Measurements from ENCODE around the gene FBXL16. TPM values are rescaled to one million over a fixed set of nuclear protein-coding genes. Genes with fewer than 3 reads are reported as not detected.

The FBXL16 gene
- total RNA-seq, 3 donors from 2014 or later = 2.6 to 4.2 TPM; not detected in 1

GRCh38 chr16:679814-680624, 25.6 kb downstream of the FBXL16 start, which contains the start of gene STUB1:
STUB1 (plus strand) TSS chr16:680410; CDS start chr16:680526, 116 bp downstream.
- peak; percentile 76 to 88 for DNase-seq (ENCODE audit: low spot score in 2 of 2)
- Histone ChIP-seq H3K27ac (peak within 1 kb of the TSS; percentile 80 to 96), H3K36me3 (no peaks in the 10 kb centered on the region), H3K4me1 (peaks cover 15 to 35% of the 10 kb centered on the region in 2 donors), H3K9me3 (no peaks in the 10 kb centered on the region), H3K4me3 (peak within 1 kb of the TSS; percentile 72 to 90 (median 86)), H3K27me3 (no peaks in the 10 kb centered on the region)
- intact Hi-C loops (cut with DNase I; ENCODE audit: low total_unique reads) = no loop called here
- TF ChIP-seq POLR2AphosphoS5 (IDR thresholded peaks at IDR 0.05) = peak in 2 of 3 donors; percentile 50 to 54
- TF ChIP-seq CTCF (IDR thresholded peaks at IDR 0.05) = no peak
- no peak for TF ChIP-seq POLR2A (IDR thresholded peaks at IDR 0.05)

- Histone ChIP-seq H3K27ac (peak overlapping the region; percentile 80 to 96), H3K9me3 (no peaks in the 10 kb centered on the region), H3K27me3 (no peaks in the 10 kb centered on the region), H3K4me3 (peak overlapping the region; percentile 72 to 90 (median 86)), H3K36me3 (no peaks in the 10 kb centered on the region), H3K4me1 (peaks cover 9 to 31% of the 10 kb centered on the region in 2 donors)
- DNase-seq (ENCODE audit: low spot score in 2 of 2) = peak in 1 of 2 donors; percentile 73
- TF ChIP-seq POLR2A (IDR thresholded peaks at IDR 0.05) = no peak
- TF ChIP-seq POLR2AphosphoS5 (IDR thresholded peaks at IDR 0.05) = peak in 1 of 3 donors; percentile 18
- intact Hi-C loops (cut with DNase I; ENCODE audit: low total_unique reads) = no loop called here
These were observed 26.5 kb downstream of the FBXL16 start for GRCh38 chr16:678858-679813.

GRCh38 chr16:678209-678857, 27.3 kb downstream of the FBXL16 start:
- DNase-seq (ENCODE audit: low spot score in 2 of 2) = no peak
- Histone ChIP-seq H3K4me1 (peaks cover 9 to 27% of the 10 kb centered on the region in 2 donors), H3K27me3 (no peaks in the 10 kb centered on the region), H3K36me3 (no peaks in the 10 kb centered on the region), H3K4me3 (no peak overlapping the region), H3K9me3 (no peaks in the 10 kb centered on the region), H3K27ac (peak overlapping the region; percentile 80 to 96)
- no peak for TF ChIP-seq POLR2A (IDR thresholded peaks at IDR 0.05)
- TF ChIP-seq POLR2AphosphoS5 (IDR thresholded peaks at IDR 0.05) = no peak
- TF ChIP-seq CTCF (IDR thresholded peaks at IDR 0.05) = no peak
- intact Hi-C loops (cut with DNase I; ENCODE audit: low total_unique reads) = no loop called here

- Histone ChIP-seq H3K27me3 (no peaks in the 10 kb centered on the region), H3K4me1 (peaks cover 9 to 21% of the 10 kb centered on the region in 2 donors), H3K4me3 (peak overlapping the region in 2 of 3 donors; percentile 15 to 39), H3K36me3 (peaks cover 1% of the 10 kb centered on the region), H3K9me3 (no peaks in the 10 kb centered on the region), H3K27ac (no peak overlapping the region)
- no peak for DNase-seq (ENCODE audit: low spot score in 2 of 2)
- TF ChIP-seq POLR2AphosphoS5 (IDR thresholded peaks at IDR 0.05) = no peak
- TF ChIP-seq POLR2A (IDR thresholded peaks at IDR 0.05) = no peak
- TF ChIP-seq CTCF (IDR thresholded peaks at IDR 0.05) = no peak
- intact Hi-C loops (cut with DNase I; ENCODE audit: low total_unique reads) = no loop called here
These were observed 28.0 kb downstream of the FBXL16 start for GRCh38 chr16:677316-678190.

Measured in breast epithelium (tissue), 4 donors.